Fibroblast of mammary gland (primary cell): ENCODE data around the gene TRMT61A.

ENCODE experiments used
- DNase-seq: peaks from one replicate; pipeline ENCODE4 v3.0.0-alpha.2; 2010; ENCODE audit warnings: low read depth
- H3K4me3 ChIP-seq: 2 replicates; pipeline ENCODE4 v1.5.1; 2011; ENCODE audit warnings: low read depth, mild to moderate bottlenecking, low read length, moderate library complexity; ENCODE audit not compliant: control insufficient read depth
- CTCF ChIP-seq: conservative IDR thresholded peaks from 2 replicates; pipeline ENCODE4 v1.5.1; 2011; ENCODE audit warnings: low read depth, low read length, inconsistent platforms; ENCODE audit not compliant: control insufficient read depth, insufficient read depth

The TRMT61A gene

GRCh38 chr14:103533137-103533998, 4.4 kb downstream of the TRMT61A start:
- DNase-seq, result no peak
- no peak overlapping the region for H3K4me3 ChIP-seq
- TF ChIP-seq CTCF, result no peak

GRCh38 chr14:103533999-103534575, 5.1 kb downstream of the TRMT61A start:
- no peak overlapping the region for H3K4me3 ChIP-seq
- TF ChIP-seq CTCF, result no peak
- DNase-seq, result no peak

GRCh38 chr14:103534576-103535061, 5.6 kb downstream of the TRMT61A start:
- no peak overlapping the region for H3K4me3 ChIP-seq
- DNase-seq, result no peak
- no peak for TF ChIP-seq CTCF

GRCh38 chr14:103535081-103535890, 6.3 kb downstream of the TRMT61A start:
- no peak overlapping the region for H3K4me3 ChIP-seq
- no peak for TF ChIP-seq CTCF
- DNase-seq, result no peak

- no peak for TF ChIP-seq CTCF
- H3K4me3 ChIP-seq, result no peak overlapping the region
These were observed 7.0 kb downstream of the TRMT61A start for GRCh38 chr14:103535891-103536565.

GRCh38 chr14:103536693-103537092, 7.7 kb downstream of the TRMT61A start:
- no peak overlapping the region for H3K4me3 ChIP-seq
- no peak for DNase-seq
- TF ChIP-seq CTCF, result no peak

More at GRCh38 chr14:103535891-103536565, 7.0 kb downstream of the TRMT61A start:
- DNase-seq, result no peak
